ENCODE data around the gene MAP10.

DNA sequence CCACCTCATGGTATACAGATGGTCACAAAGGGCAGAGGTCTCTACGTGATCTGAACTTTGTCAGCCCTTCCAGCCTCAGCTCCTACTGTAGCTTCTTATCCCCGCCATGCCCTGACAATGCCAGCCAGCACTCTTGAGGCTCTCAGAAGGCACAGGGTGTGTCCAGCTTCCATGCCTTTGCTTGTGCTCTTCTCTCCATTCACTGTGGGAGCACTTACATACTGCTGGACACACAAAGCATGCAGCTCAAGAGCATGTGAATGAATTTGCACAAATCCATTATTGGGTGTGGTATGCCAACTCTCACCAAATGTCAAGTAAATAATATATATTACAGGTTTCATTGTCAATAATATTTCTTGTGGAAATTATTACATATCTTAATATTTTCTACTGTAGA, 36.4 kb upstream of the MAP10 start:
- TF ChIP-seq, protein P1, sequence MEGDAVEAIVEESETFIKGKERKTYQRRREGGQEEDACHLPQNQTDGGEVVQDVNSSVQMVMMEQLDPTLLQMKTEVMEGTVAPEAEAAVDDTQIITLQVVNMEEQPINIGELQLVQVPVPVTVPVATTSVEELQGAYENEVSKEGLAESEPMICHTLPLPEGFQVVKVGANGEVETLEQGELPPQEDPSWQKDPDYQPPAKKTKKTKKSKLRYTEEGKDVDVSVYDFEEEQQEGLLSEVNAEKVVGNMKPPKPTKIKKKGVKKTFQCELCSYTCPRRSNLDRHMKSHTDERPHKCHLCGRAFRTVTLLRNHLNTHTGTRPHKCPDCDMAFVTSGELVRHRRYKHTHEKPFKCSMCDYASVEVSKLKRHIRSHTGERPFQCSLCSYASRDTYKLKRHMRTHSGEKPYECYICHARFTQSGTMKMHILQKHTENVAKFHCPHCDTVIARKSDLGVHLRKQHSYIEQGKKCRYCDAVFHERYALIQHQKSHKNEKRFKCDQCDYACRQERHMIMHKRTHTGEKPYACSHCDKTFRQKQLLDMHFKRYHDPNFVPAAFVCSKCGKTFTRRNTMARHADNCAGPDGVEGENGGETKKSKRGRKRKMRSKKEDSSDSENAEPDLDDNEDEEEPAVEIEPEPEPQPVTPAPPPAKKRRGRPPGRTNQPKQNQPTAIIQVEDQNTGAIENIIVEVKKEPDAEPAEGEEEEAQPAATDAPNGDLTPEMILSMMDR (conservative IDR thresholded peaks at IDR 0.05 in 1 of 2, IDR thresholded peaks at IDR 0.05 in 1 of 2; ENCODE audit: extremely low read depth in 1 of 2, insufficient read depth in 1 of 2, low read depth in 1 of 2, low read length in 2 of 2), result no peak
- TF ChIP-seq EZH2 (IDR thresholded peaks at IDR 0.05; ENCODE audit: borderline replicate concordance, low read length), result no peak

Data from mammary epithelial cell (primary cell).